Measurements from ENCODE around the gene ITPR3.

GRCh38 chr6:33691456-33692077 is 70.4 kb downstream of the ITPR3 start:
- TF ChIP-seq CTCF (CRISPR knock-in tag; IDR thresholded peaks at IDR 0.05) (no peak), ZKSCAN8 (CRISPR knock-in tag; IDR thresholded peaks at IDR 0.05; ENCODE audit: borderline replicate concordance) (no peak), E2F1 (CRISPR knock-in tag; IDR thresholded peaks at IDR 0.05) (no peak), SAP130 (CRISPR knock-in tag; IDR thresholded peaks at IDR 0.05; ENCODE audit: low read depth) (no peak), ZSCAN31 (CRISPR knock-in tag; IDR thresholded peaks at IDR 0.05; ENCODE audit: low read depth) (no peak), SKIL (CRISPR knock-in tag; IDR thresholded peaks at IDR 0.05; ENCODE audit: borderline replicate concordance) (no peak), EED (CRISPR knock-in tag; IDR thresholded peaks at IDR 0.05) (no peak), EZH2 (conservative IDR thresholded peaks at IDR 0.05; ENCODE audit: low read depth, low read length) (no peak), ZNF180 (CRISPR knock-in tag; IDR thresholded peaks at IDR 0.05; ENCODE audit: borderline replicate concordance, low read depth) (no peak), CHD4 (IDR thresholded peaks at IDR 0.05; ENCODE audit: borderline replicate concordance, low read length) (no peak)

Measured in HepG2 (cell line).